T47D (cell line): Measurements from ENCODE around the gene CHM.
A peak's percentile ranks its signal among the peaks of the same experiment; 100 is the strongest.

Source experiments
- DNase-seq, 2 experiments: peaks; one replicate each; pipeline versions ENCODE4 v3.0.0 to v3.0.0-alpha.2; 2011 to 2012; ENCODE audit warnings: low read depth in 1 of 2, low spot score in 1 of 2
- JUND ChIP-seq: IDR thresholded peaks from 2 replicates; pipeline ENCODE4 v1.6.1; 2012; ENCODE audit warnings: low read depth
- in situ Hi-C: cut with HindIII; loops from 2 replicates; pipeline ENCODE4 v1.10.0; 2016; ENCODE audit warnings: low sequenced_read_pairs, low pct_unique_long_range_greater_than_20kb

The CHM gene, protein sequence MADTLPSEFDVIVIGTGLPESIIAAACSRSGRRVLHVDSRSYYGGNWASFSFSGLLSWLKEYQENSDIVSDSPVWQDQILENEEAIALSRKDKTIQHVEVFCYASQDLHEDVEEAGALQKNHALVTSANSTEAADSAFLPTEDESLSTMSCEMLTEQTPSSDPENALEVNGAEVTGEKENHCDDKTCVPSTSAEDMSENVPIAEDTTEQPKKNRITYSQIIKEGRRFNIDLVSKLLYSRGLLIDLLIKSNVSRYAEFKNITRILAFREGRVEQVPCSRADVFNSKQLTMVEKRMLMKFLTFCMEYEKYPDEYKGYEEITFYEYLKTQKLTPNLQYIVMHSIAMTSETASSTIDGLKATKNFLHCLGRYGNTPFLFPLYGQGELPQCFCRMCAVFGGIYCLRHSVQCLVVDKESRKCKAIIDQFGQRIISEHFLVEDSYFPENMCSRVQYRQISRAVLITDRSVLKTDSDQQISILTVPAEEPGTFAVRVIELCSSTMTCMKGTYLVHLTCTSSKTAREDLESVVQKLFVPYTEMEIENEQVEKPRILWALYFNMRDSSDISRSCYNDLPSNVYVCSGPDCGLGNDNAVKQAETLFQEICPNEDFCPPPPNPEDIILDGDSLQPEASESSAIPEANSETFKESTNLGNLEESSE

GRCh38 chrX:86047174-86047935 is at the start of gene CHM:
CHM (minus strand) TSS chrX:86047558; CDS start chrX:86047532, 26 bp downstream.
- in situ Hi-C loops: no loop called here
- TF ChIP-seq JUND: no peak
- DNase-seq: peak; percentile 20 to 79

DNA sequence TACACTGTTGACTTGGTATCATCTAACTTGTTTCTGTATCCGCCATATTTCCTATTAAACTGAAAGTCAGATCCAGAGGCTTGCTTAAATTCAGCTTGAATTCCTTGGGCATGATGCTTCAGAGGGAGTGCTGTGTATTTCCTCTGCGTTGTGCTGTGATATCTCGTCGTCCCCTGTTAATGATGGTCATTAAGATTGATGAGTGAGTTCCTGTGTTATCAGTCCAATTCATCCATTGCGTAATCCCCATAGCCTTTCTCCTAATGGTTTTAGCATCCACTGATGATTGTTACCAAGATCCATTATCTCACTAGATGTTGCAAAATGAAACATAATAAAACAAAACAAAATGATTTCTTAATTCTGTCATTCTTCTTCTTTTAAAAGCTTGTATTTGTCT is 31.3 kb upstream of the CHM start:
- TF ChIP-seq JUND: no peak
- no peak for DNase-seq
- in situ Hi-C loops: no loop called here

GRCh38 chrX:86066998-86067397 is 19.6 kb upstream of the CHM start:
- in situ Hi-C loops: no loop called here
- DNase-seq: peak in 1 of 2 experiments; percentile 1
- TF ChIP-seq JUND: no peak

GRCh38 chrX:86061407-86061806 is 14.0 kb upstream of the CHM start:
- TF ChIP-seq JUND: no peak
- in situ Hi-C loops: no loop called here
- no peak for DNase-seq

- no peak for TF ChIP-seq JUND
- no peak for DNase-seq
- in situ Hi-C loops: no loop called here
Measured at GRCh38 chrX:86051741-86052140, 4.4 kb upstream of the CHM start.

GRCh38 chrX:86047936-86048280 is 550 bp upstream of the CHM start:
- no peak for DNase-seq
- no peak for TF ChIP-seq JUND
- in situ Hi-C loops: no loop called here

DNA sequence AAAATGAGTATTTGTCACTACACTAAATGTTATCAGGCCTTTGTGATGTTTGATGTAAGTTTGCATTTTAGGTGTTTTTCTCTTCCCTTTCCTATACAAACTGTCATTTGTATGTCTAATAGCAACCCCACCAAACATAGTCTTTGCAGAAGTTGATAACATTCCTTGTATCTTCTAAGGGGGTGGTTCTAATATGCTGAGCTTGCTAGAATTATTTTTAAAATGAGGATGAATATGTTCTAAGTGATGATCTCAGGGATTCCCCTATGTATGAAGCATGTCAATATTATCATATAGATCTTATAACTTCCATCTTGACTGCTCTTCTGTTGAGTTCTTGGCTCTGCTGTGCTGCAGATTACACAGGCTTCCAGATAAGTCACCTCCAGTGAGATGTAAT is 3.1 kb downstream of the CHM start:
- no peak for DNase-seq
- in situ Hi-C loops: no loop called here
- no peak for TF ChIP-seq JUND

GRCh38 chrX:86039625-86040568 is 7.5 kb downstream of the CHM start:
- in situ Hi-C loops: no loop called here
- no peak for TF ChIP-seq JUND
- DNase-seq: no peak

DNA sequence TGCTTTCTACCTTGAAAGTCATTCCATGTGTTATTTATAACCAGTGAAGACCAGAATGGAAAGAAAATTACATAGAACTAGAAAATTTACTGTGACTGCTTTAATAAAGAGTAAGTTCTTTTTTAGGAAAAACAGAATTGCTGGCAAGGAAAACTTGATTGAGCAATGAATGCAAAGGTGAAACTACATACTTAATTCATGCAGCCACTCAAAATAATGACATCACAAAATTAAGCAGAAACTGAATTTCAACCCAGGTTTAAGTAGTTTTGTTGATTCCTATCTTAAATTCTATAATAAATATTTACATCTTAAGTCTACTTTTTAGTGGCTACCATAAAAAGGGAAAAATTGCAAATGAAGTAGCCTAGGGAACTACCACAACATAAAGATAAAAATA is 14.0 kb downstream of the CHM start:
- in situ Hi-C loops: no loop called here
- no peak for DNase-seq
- no peak for TF ChIP-seq JUND

- DNase-seq: no peak
- TF ChIP-seq JUND: no peak
- in situ Hi-C loops: no loop called here
Measured at GRCh38 chrX:86028681-86029080, 18.7 kb downstream of the CHM start.

GRCh38 chrX:86023811-86024210 is 23.5 kb downstream of the CHM start:
- in situ Hi-C loops: no loop called here
- DNase-seq: no peak
- no peak for TF ChIP-seq JUND
